ENCODE data around the gene EDDM13. TPM values are rescaled to one million over a fixed set of nuclear protein-coding genes. Genes with fewer than 3 reads are reported as not detected.
"Not testable (repeated sequence)": the region's sequence is repeated elsewhere in the genome, so short reads cannot be mapped to it uniquely, and the experiment has no call there.

EDDM13 gene
- total RNA-seq, 1 experiment from 2014 or later: not detected

- DNase-seq (ENCODE audit: low spot score): no peak
Observed at GRCh38 chr19:56295531-56296455, 23.2 kb downstream of the EDDM13 start.

- DNase-seq (ENCODE audit: low spot score): no peak
Observed at GRCh38 chr19:56297010-56297409, 24.5 kb downstream of the EDDM13 start.

- no peak for DNase-seq (ENCODE audit: low spot score)
Observed at GRCh38 chr19:56299688-56300087, 27.1 kb downstream of the EDDM13 start.

- DNase-seq (ENCODE audit: low spot score): peak; percentile 8
Observed at GRCh38 chr19:56301155-56301554, 28.6 kb downstream of the EDDM13 start.

- peak; percentile 14 for DNase-seq (ENCODE audit: low spot score)
Observed at GRCh38 chr19:56301886-56302620, 29.5 kb downstream of the EDDM13 start.

GRCh38 chr19:56304243-56304642 lies 31.7 kb downstream of the EDDM13 start:
- DNase-seq (ENCODE audit: low spot score): no peak

- DNase-seq (ENCODE audit: low spot score): no peak
Observed at GRCh38 chr19:56306016-56306415, 33.5 kb downstream of the EDDM13 start.

- not testable (repeated sequence) for DNase-seq (ENCODE audit: low spot score)
Observed at GRCh38 chr19:56307062-56307461, 34.5 kb downstream of the EDDM13 start.

GRCh38 chr19:56308792-56309191 lies 36.2 kb downstream of the EDDM13 start:
- no peak for DNase-seq (ENCODE audit: low spot score)

GRCh38 chr19:56309511-56310185 lies 37.1 kb downstream of the EDDM13 start:
- peak; percentile 26 for DNase-seq (ENCODE audit: low spot score)

- no peak for DNase-seq (ENCODE audit: low spot score)
Observed at GRCh38 chr19:56310462-56310861, 37.9 kb downstream of the EDDM13 start.

- DNase-seq (ENCODE audit: low spot score): no peak
Observed at GRCh38 chr19:56312342-56312741, 39.8 kb downstream of the EDDM13 start.

GRCh38 chr19:56312787-56313657 lies 40.5 kb downstream of the EDDM13 start:
- no peak for DNase-seq (ENCODE audit: low spot score)

GRCh38 chr19:56314018-56314380 lies 41.5 kb downstream of the EDDM13 start:
- no peak for DNase-seq (ENCODE audit: low spot score)

- peak; percentile 96 for DNase-seq (ENCODE audit: low spot score)
Observed at GRCh38 chr19:56314381-56315076, 42.0 kb downstream of the EDDM13 start, which contains the start of gene ZSCAN5A. Gene ZSCAN5A, minus strand, starts transcription at chr19:56314839. Its CDS starts 89,793 bp downstream, at chr19:56225046.

- peak; percentile 100 for DNase-seq (ENCODE audit: low spot score)
Observed at GRCh38 chr19:56315077-56315828, 42.7 kb downstream of the EDDM13 start.

- no peak for DNase-seq (ENCODE audit: low spot score)
Observed at GRCh38 chr19:56316728-56317127, 44.2 kb downstream of the EDDM13 start.

- no peak for DNase-seq (ENCODE audit: low spot score)
Observed at GRCh38 chr19:56317749-56318148, 45.2 kb downstream of the EDDM13 start.

GRCh38 chr19:56319991-56320390 lies 47.4 kb downstream of the EDDM13 start:
- no peak for DNase-seq (ENCODE audit: low spot score)
